GM12878 (cell line): ENCODE results near the gene MKNK1.
"Not testable (repeated sequence)": the region's sequence is repeated elsewhere in the genome, so short reads cannot be mapped to it uniquely, and the experiment has no call there.

Source experiments
- ATF2 ChIP-seq: IDR thresholded peaks from 2 replicates; pipeline ENCODE4 v1.6.1; 2012; ENCODE audit warnings: low read length, inconsistent platforms
- CTCF ChIP-seq, 3 experiments: IDR thresholded peaks in 2 of 3; conservative IDR thresholded peaks in 1 of 3; 2 replicates each; pipeline ENCODE4 v1.5.1; 2011; ENCODE audit warnings: low read depth in 3 of 3, low read length in 3 of 3, mild to moderate bottlenecking in 3 of 3, control low read depth in 2 of 3, moderate library complexity in 2 of 3, inconsistent platforms in 1 of 3, mixed read lengths in 1 of 3; ENCODE audit not compliant: control insufficient read depth in 2 of 3, insufficient read depth in 1 of 3; ENCODE audit errors: extremely low read depth in 1 of 3
- ETV6 ChIP-seq, 2 experiments: fragments of 450-650 bp in 1 of 2; IDR thresholded peaks in 1 of 2; conservative IDR thresholded peaks in 1 of 2; 2 replicates each; pipeline ENCODE4 v1.6.1; 2014; ENCODE audit warnings: antibody characterized with exemption in 1 of 2, borderline replicate concordance in 1 of 2, low read depth in 1 of 2, mild to moderate bottlenecking in 1 of 2, moderate library complexity in 1 of 2
- EZH2 ChIP-seq: IDR thresholded peaks from 2 replicates; pipeline ENCODE4 v1.6.1; 2012; ENCODE audit warnings: low read depth, mild to moderate bottlenecking, control low read depth, inconsistent platforms, low read length, borderline replicate concordance; ENCODE audit not compliant: control insufficient read depth
- NBN ChIP-seq: fragments of 450-650 bp; IDR thresholded peaks from 2 replicates; pipeline ENCODE4 v1.6.1; 2016
- PAX8 ChIP-seq: fragments of 450-650 bp; IDR thresholded peaks from 2 replicates; pipeline ENCODE4 v1.6.1; 2017; ENCODE audit warnings: mild to moderate bottlenecking, moderate library complexity
- POLR2AphosphoS5 ChIP-seq: IDR thresholded peaks from 2 replicates; pipeline ENCODE4 v1.6.1; 2011; ENCODE audit warnings: mild to moderate bottlenecking, low read length, inconsistent platforms
- RAD21 ChIP-seq: IDR thresholded peaks from 2 replicates; pipeline ENCODE4 v1.6.1; 2011; ENCODE audit warnings: mild to moderate bottlenecking, low read depth, low read length, moderate library complexity; ENCODE audit not compliant: insufficient read depth
- REST ChIP-seq: IDR thresholded peaks from 2 replicates; pipeline ENCODE4 v1.6.1; 2012; ENCODE audit warnings: mild to moderate bottlenecking, low read depth, low read length

- TF ChIP-seq NBN; CTCF (IDR thresholded peaks at IDR 0.05 in 2 of 3, conservative IDR thresholded peaks at IDR 0.05 in 1 of 3; ENCODE audit: control insufficient read depth in 2 of 3, extremely low read depth in 1 of 3, insufficient read depth in 1 of 3, low read depth in 3 of 3, low read length in 3 of 3); POLR2AphosphoS5; RAD21; PAX8; ATF2; ETV6 (conservative IDR thresholded peaks at IDR 0.05 in 1 of 2, IDR thresholded peaks at IDR 0.05 in 1 of 2; ENCODE audit: borderline replicate concordance in 1 of 2, low read depth in 1 of 2); EZH2; REST: not testable (repeated sequence)
Measured at GRCh38 chr1:46651152-46651551, 47.1 kb upstream of the MKNK1 start.
